IPS-18c (cell line): ENCODE measurements around the gene SIRPG.
"Not testable (repeated sequence)": the region's sequence is repeated elsewhere in the genome, so short reads cannot be mapped to it uniquely, and the experiment has no call there.

ENCODE experiments used
- H3K4me3 ChIP-seq: 2 replicates; pipeline ENCODE4 v1.7.0; 2013; ENCODE audit warnings: low read depth, mild to moderate bottlenecking, low read length, moderate library complexity; ENCODE audit not compliant: insufficient read depth
- H3K9me3 ChIP-seq: one replicate; pipeline ENCODE4 v1.6.1; 2013; ENCODE audit warnings: mild to moderate bottlenecking, low read length, moderate library complexity; ENCODE audit not compliant: control insufficient read depth, insufficient read depth

SIRPG gene

DNA sequence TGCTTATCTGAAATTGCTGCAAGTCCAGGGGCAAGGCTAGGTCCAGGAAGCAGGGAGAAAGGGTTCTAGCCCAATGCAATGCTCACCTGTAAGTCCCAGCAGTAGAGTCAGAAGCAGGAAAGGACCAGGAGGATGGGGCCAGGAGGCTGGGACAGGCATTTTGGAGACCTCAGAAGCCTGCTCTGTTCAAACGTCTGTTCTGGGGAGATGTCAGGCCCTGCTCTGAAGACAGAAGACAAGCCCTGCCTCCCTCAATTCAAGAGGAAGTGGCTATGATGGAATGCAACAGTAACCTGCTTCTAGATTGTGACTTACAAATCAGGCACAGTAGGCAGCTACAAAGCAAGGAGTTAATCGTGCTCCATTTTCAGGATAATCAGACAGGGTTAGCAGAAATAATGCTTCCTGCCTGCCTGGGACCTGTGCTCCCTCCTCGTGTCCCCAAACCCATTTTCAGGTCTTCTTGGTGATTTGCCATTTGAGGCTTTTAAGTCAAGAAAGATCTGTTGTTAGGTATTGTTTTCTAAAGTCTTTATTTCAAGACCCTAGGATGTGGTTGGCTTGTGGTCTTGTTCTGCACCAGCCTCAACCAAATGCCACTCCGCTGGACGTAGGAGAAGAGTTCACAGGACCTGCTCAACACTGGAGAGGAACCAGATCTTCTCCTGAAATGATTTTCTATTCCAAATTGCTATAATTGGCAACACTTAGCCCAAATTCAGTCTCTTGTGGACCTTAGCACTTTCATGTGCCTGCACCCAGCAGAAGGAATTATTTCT is at the start of gene SIRPG:
SIRPG (minus strand) TSS at position 224 of the 779 bp plus-strand sequence; CDS start at position 159, 65 bp downstream.
- Histone ChIP-seq H3K9me3 (no peaks in the 10 kb centered on the region), H3K4me3 (no peak within 1 kb of the TSS)

DNA sequence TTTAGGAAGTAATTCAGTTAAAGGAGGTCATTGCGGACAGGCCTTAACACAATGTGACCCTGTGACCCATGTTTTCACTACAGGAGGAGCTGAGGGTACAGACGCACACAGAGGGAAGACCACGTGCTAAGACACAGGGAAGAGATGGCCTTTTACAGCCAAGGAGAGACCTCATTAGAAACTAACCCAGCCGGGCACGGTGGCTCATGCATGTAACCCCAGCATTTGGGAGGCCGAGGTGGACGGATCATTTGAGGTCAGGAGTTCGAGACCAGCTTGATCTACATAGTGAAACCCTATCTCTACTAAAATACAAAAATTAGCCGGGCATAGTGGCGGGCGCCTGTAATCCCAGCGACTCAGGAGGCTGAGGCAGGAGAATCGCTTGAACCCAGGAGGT is 49.3 kb upstream of the SIRPG start:
- not testable (repeated sequence) for H3K4me3 ChIP-seq, H3K9me3 ChIP-seq

DNA sequence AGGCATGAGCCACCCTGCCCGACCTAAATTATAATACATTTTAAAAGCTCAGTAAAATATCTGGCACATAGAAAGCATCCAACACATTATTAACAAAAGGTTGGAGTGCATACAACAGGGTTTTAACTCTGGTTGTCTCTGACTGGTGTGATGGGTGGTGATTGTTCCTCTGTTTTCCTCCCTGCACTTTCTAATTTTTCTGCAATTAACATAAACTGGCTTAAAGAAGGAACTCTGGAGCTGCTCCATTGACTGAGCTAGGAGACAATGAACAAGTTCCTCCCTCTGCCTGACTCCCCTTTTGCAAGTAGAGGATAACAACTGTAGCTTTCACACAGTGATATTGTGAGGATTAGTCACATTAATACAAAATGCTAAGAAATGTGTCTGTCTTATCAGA is 48.5 kb upstream of the SIRPG start:
- H3K4me3 ChIP-seq, result no peak overlapping the region
- peaks cover 2% of the 10 kb centered on the region for H3K9me3 ChIP-seq

DNA sequence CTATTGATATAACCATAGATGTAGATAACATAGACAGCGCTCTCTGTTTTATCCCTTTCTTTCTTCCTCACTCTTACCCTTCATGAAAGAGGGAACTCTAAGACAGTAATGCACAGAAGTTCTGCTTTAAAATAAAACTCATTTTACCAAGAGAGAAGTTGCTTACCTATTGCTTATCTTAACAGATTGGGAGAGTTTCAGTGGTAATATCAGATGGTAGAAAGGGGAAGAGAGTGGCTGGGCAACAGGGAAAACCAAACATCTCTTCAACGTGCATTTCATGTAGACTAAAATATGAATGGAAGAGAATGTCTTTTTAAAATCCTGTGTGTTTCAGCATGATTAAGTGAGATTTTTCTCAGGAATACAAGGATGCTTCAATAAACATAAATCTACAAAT is 45.3 kb upstream of the SIRPG start:
- no peaks in the 10 kb centered on the region for H3K9me3 ChIP-seq

DNA sequence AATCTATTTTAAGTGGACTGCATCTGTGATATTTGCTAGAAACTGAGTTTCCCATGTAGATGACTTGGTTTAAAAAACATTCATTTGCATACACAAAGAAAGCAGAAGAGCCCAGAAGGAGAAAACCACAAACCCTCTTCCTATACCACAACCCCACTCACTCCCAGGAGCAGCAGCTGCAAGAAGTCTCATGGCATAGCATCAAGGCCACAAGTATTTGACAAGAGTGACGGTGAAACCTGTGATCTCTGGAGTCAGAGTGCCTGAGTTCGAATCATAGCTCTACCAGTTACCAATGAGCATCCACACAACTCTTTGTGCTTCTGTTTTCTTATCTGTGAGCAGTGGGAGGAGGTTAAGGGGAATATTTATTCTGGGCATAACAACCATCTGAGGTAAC is 44.7 kb upstream of the SIRPG start:
- H3K9me3 ChIP-seq, result no peaks in the 10 kb centered on the region
- H3K4me3 ChIP-seq, result no peak overlapping the region

More for the DNA sequence above, 45.3 kb upstream of the SIRPG start:
- H3K4me3 ChIP-seq, result no peak overlapping the region

DNA sequence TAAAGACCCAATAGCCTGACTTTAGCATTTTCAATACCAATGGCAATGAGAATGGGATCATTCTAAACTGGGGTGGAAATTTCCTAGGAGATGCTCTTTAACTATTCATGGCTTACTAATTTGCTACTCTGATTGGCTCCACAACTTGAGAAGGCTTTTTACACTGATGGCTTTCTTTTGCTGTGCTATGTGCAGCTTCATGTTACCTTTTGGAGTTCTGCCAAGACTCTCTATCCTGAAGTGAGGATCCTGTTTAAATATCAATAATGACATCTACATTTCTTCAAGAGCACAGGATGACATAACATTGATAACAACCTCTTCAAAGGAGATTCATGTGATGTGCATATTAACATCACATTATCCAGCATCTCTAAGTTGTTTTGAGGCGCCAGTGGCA is 43.4 kb upstream of the SIRPG start:
- no peak overlapping the region for H3K4me3 ChIP-seq
- H3K9me3 ChIP-seq, result no peaks in the 10 kb centered on the region

DNA sequence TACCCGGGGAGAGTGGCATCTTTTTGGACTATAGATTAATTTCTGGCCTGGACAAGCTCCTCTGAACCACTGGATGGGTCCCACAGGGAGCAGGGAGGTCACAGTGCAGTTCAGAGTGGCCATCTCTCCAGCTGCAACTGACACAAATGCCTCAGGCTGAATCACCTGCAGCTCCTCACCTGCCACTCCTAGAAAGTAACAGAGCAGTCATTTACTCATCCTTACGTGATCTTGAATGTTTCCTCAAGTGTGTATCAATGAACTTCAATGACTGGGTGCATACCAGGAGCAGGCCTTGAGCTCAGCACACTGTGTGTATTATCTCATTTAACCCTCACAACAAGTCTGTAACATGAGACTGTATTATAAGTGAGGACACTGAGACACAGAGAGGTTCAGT is 40.0 kb upstream of the SIRPG start:
- peaks cover 2% of the 10 kb centered on the region for H3K9me3 ChIP-seq
- no peak overlapping the region for H3K4me3 ChIP-seq

DNA sequence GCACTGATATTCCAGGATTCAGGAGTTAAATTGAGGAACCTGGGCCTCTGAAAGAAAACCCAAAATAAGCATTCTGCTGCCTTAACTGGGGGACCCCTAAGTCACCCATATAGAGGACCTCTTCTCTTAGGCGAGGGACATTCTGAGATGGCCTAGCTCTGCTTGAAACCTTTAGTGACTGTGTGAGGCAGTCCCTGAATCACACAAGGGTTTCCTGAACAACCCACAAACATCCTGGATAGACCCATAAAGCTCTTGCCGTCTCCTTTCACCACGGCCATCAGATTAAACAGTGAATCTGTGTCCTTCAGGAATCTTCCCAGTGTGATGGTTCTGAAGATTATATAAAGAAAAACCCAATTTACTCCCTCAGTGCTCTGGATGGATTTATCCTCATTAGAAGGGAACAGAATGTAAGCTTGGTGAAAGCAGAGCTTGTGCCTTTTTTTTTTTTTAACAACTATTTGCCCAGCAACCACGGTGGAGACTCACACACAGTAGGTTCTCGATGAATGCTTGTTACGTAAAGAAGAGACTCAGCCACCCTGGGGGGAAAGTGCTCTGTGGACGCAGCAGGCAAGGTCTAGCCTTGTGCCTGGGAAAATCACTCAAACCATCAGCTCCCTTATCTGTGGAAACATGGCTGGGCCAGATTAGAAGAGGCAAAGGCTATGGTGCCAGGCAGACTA is 39.1 kb upstream of the SIRPG start:
- Histone ChIP-seq H3K4me3 (no peak overlapping the region), H3K9me3 (peaks cover 2% of the 10 kb centered on the region)

DNA sequence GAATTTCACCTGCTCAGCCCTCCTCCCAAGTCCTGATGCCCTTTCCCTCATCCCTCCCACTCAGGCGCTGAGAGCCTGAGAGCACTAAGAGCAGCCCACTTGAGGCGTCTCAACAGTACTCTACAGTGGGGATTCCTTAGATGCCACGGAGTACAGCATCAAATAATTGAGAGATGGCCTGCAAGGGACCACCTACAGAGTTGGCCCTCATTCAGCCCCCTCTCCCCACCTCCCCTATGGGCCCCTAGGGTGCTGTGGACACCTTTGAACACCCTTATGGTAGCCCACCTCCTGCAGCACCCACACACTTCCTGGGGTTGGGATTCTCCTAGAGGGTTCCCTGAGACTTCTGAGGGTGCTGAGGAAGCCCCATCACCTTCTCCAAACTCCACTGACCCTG is 37.1 kb upstream of the SIRPG start:
- Histone ChIP-seq H3K9me3 (peaks cover 2% of the 10 kb centered on the region), H3K4me3 (no peak overlapping the region)

DNA sequence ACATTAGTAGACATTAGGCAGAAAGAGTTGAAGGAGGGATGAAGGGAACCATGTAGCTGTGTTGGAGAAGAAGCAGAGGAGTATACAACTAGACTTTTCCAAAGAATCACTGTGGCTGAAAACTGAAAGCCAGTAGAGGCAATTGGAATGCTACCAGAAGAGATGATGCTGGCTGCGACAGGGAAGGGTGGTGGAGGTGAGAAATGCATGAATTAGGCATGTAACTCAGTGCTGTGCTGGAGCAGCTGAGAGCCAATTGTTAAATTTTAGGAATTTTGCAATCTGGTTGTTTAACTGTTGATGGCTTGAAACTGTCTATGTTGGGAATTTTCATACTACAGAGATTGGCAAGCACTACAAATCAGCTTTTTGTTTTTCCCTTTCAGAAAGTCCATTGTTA is 35.8 kb upstream of the SIRPG start:
- Histone ChIP-seq H3K9me3 (peaks cover 2% of the 10 kb centered on the region), H3K4me3 (no peak overlapping the region)

DNA sequence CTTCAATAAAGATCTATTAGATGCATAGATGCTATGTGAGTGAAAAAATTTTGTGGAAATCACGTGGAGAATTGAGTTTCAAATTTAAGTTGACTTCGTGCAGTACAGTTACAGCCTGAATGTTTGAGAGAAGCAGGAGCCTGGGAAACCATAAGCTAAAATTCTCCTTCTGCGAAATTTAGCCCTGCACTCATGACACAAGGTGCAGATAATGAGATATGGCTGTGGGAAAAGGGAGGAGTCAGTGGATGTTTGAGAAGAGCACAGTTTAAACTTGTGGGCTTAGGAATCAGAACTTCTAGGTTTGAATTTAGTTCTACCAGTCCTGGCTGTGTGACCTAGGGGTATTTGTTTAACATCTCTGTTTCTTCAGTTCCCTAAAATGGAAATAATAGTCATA is 32.1 kb upstream of the SIRPG start:
- no peak overlapping the region for H3K4me3 ChIP-seq
- H3K9me3 ChIP-seq, result no peaks in the 10 kb centered on the region

DNA sequence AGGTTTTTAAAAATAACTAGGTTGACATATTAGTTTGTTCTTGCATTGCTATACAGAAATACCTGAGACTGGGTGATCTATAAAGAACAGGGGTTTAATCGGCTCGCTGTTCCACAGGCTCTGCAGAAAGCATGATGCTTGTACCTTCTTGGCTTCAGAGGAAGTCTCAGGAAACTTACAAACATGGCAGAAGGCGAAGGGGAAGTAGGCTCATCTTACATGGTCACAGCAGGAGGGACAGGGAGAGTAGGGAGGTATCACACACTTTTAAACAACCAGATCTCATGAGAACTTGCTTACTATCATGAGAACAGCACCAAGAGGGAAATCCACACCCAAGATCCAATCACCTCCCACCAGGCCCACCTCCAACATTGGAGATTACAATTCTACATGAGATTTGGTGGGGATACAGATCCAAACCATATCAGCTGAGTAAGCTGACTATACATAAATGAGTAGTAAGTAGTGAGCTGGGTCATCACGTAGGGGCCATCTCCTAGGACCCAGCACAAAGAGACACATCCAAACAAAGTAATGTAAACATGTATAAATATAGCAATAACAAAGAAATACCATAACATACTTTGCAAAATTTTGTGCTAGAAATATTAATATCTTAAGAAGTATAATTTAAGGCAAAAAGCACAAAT is 31.4 kb upstream of the SIRPG start:
- Histone ChIP-seq H3K4me3 (no peak overlapping the region), H3K9me3 (no peaks in the 10 kb centered on the region)

DNA sequence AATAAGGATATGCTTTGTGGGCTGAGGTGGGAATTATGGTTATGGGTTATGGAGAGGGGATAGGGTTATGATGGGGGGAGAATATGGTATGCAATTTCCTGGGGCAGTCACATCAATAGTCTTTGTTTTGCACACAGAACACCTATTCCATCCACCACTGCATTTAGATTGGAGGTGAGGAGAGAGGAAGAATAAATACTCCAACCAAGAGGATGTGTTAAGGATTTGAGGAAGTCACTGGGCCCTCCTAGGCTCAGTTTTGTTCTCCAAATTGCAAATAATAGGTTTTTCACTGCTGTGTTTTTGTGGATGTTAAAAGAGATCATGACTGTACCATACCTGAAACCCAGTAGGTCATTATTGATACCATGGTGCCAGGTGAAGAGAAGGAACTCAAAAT is 29.5 kb upstream of the SIRPG start:
- H3K9me3 ChIP-seq, result no peaks in the 10 kb centered on the region
- H3K4me3 ChIP-seq, result no peak overlapping the region

DNA sequence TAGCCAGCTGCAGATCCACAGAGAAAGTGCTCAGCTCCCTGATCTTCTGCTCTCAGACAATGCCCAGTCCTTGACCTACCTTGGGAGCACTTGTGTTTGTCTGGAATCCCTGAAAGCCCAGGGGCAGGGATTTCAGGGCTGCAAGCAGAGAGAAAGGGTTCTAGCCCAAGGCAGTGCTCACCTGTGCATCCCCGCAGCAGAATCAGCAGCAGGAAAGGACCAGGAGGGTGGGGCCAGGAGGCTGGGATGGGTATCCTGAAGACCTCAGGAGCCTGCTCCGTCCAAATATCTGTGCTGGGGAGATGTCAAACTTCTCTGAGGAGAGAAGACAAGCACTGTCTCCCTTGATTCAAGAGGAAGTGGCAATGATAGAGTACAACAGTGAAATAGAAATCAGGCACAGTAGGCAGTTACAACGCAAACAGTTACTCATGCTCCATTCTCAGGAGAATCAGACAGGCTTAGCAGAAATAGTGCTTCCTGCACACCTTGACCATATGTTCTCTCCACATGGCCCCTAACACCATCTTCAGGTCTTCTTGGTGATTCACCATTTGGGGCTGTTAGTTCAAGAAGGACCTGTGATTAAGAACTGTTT is 28.7 kb upstream of the SIRPG start:
- H3K9me3 ChIP-seq, result no peaks in the 10 kb centered on the region
- H3K4me3 ChIP-seq, result no peak overlapping the region

DNA sequence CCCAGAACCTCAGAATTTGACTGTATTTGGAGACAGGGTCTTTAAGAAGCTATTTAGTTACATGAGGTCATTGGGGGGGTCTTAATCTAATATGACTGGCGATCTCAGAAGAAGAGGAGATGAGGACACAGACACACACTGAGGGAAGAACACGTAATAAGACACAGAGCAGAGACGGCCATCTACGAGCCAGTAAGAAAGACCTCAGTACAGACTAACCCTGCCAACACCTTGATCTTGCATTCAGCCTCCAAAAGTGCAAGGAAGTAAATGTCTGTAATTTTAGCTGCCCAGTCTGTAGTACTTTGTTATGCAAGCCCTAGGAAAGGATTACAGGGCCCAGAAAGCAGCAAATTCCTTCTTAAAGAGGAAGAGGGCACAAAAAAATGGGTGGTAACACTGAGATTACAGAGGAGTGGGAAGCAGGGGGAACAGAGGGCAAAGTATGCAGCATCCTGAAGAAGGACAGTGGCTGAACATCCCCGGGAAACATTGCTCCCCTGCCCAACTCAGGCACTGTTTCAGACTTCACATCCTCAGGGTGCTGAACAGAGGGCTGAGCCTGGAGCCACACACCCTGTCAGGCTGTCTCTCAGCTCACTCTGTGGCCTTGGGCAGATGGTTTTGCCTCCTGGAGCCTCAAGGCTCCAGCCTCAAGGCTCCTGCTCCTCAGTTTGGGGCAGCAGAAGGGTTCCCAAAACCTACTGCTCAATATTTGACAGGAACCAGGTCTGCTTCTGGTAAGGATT is 27.9 kb upstream of the SIRPG start:
- H3K9me3 ChIP-seq, result no peaks in the 10 kb centered on the region

DNA sequence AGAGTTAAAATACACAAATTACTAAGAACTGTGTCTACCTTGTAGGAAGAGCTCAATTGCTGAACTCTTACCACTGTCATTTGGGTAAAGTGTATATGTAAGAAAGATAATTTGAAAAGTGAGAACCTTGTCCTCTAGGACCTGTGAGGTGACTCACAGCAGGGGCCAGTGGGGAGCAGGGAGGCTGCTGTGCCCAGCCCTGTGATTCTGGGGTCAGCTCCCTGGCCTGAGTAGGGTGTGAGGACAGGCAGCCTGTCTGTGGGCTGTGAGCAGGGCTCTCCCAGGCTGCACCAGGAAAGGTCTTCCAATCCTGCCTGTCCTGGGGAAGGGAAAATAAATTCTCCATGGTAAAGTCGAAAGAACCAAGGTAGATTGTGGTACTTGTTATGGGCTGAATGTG is 27.3 kb upstream of the SIRPG start:
- Histone ChIP-seq H3K9me3 (no peaks in the 10 kb centered on the region), H3K4me3 (no peak overlapping the region)

More for the DNA sequence above, 27.9 kb upstream of the SIRPG start:
- no peak overlapping the region for H3K4me3 ChIP-seq

DNA sequence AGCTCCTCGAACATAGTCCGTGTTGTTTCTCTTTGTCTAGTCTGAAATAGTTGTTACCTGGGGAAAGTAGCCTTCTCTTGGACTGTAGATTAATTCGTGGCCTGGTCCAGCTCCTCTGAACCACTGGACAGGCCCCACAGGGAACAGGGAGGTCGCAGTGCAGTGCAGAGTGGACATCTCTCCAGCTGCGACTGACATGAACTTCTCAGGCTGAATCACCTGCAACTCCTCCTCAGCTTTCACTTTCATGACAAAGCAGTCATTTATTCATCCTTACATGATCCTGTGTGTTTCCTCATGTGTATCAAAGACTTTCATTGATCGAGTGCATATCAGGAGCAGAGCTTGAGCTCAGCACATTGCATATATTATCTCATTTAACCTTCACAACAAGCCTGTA is 19.1 kb upstream of the SIRPG start:
- no peaks in the 10 kb centered on the region for H3K9me3 ChIP-seq

More for the DNA sequence above, 19.1 kb upstream of the SIRPG start:
- H3K4me3 ChIP-seq, result no peak overlapping the region
